IPS-20b (cell line): ENCODE results near the gene CATSPERB.

Experiments
- H3K27ac ChIP-seq: one replicate; pipeline ENCODE4 v1.5.1; 2013; ENCODE audit warnings: low read length
- H3K27me3 ChIP-seq: 2 replicates; pipeline ENCODE4 v1.6.1; 2013; ENCODE audit warnings: mild to moderate bottlenecking, low read length, inconsistent platforms; ENCODE audit not compliant: insufficient read depth
- H3K36me3 ChIP-seq: 2 replicates; pipeline ENCODE4 v1.6.1; 2013; ENCODE audit warnings: low read depth, mild to moderate bottlenecking, inconsistent platforms, low read length, moderate library complexity; ENCODE audit not compliant: insufficient read depth
- H3K4me1 ChIP-seq: 2 replicates; pipeline ENCODE4 v1.6.1; 2013; ENCODE audit warnings: mild to moderate bottlenecking, control low read depth, inconsistent platforms, low read length, moderate library complexity; ENCODE audit not compliant: insufficient read depth
- H3K4me3 ChIP-seq: 2 replicates; pipeline ENCODE4 v1.5.1; 2013; ENCODE audit warnings: mild to moderate bottlenecking, low read length, inconsistent platforms
- H3K9ac ChIP-seq: 2 replicates; pipeline ENCODE4 v1.6.1; 2013; ENCODE audit warnings: low read depth, mild to moderate bottlenecking, inconsistent platforms, low read length, moderate library complexity
- H3K9me3 ChIP-seq: 2 replicates; pipeline ENCODE4 v1.6.1; 2013; ENCODE audit warnings: mild to moderate bottlenecking, low read depth, low read length, inconsistent platforms; ENCODE audit not compliant: insufficient read depth

Gene CATSPERB

GRCh38 chr14:91533623-91534022 is 198.3 kb downstream of the CATSPERB start:
- Histone ChIP-seq H3K9ac (no peak overlapping the region), H3K36me3 (no peaks in the 10 kb centered on the region), H3K27me3 (no peaks in the 10 kb centered on the region), H3K4me1 (no peaks in the 10 kb centered on the region), H3K27ac (no peak overlapping the region), H3K9me3 (no peaks in the 10 kb centered on the region), H3K4me3 (no peak overlapping the region)
